ENCODE results near the gene FOXP1.
"Not testable (repeated sequence)": the region's sequence is repeated elsewhere in the genome, so short reads cannot be mapped to it uniquely, and the experiment has no call there.

Gene FOXP1

GRCh38 chr3:71001303-71001830, 582.2 kb downstream of the FOXP1 start:
- no peak for DNase-seq (ENCODE audit: low spot score)

DNA sequence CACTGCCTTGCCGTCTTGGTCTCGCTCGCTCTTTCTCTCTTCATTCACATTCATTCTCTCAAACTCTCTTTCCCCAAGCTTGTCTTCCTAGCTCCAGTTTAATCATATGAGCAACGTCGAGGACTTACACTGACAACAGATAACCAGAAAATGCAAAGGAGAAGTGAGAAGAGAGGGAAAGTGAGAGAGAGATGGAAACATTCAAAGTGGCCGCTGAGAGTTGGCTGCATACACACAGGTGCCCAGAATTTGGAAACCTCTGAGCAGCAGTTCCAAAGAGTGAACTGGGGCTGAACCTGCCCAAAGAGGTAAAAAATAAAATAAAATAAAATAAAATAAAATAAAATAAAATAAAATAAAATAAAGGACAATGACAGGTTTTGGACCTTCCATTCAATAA, 583.0 kb downstream of the FOXP1 start:
- no peak for DNase-seq (ENCODE audit: low spot score)

GRCh38 chr3:70999730-71000129, 583.8 kb downstream of the FOXP1 start:
- no peak for DNase-seq (ENCODE audit: low spot score)

- no peak for DNase-seq (ENCODE audit: low spot score)
Measured at GRCh38 chr3:70996082-70996481, 587.4 kb downstream of the FOXP1 start.

DNA sequence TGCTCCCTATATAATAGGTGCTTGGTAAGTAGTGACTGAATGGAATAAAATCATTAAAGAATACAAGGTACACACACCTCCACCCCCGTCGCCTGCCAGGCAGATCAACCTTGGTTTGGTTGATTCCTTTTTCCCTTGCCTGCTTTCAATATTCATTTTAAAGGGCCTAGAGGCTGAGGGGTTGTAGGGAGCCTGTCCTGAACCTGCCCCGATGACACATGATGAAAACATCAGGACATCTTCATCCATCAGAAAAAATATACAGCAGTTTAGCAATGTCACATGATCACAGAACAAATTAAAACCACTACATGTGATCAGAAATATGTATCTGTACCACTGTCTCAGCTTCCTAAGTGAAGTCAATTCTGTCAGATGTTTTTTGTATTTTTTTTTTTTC, 588.9 kb downstream of the FOXP1 start:
- no peak for DNase-seq (ENCODE audit: low spot score)

- no peak for DNase-seq (ENCODE audit: low spot score)
Measured at GRCh38 chr3:70992562-70993204, 590.8 kb downstream of the FOXP1 start.

GRCh38 chr3:70992131-70992530, 591.4 kb downstream of the FOXP1 start:
- DNase-seq (ENCODE audit: low spot score): no peak

DNA sequence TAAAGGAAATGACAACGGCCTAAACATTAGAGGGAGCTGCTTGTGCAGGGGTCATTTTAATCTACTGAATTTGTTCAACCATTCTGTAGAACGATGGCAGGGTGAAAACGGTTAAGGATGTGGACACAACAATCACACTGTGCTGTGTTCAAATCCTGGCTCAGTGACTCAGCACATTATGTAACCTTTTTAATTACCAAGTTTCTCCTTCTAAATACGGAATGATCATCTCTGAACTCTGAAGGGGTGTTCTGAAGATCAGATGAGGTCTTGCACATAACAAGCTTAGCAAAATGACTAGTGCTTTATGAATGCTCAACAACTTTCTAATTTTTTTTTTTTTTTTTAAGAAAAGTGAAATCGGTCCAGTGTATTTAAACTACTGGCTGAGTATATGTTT, 592.8 kb downstream of the FOXP1 start:
- no peak for DNase-seq (ENCODE audit: low spot score)

- DNase-seq (ENCODE audit: low spot score): peak; percentile 35
Measured at GRCh38 chr3:70990185-70990584, 593.3 kb downstream of the FOXP1 start.

GRCh38 chr3:70989174-70989573, 594.4 kb downstream of the FOXP1 start:
- DNase-seq (ENCODE audit: low spot score): no peak

GRCh38 chr3:70988111-70988510, 595.4 kb downstream of the FOXP1 start:
- DNase-seq (ENCODE audit: low spot score): no peak

DNA sequence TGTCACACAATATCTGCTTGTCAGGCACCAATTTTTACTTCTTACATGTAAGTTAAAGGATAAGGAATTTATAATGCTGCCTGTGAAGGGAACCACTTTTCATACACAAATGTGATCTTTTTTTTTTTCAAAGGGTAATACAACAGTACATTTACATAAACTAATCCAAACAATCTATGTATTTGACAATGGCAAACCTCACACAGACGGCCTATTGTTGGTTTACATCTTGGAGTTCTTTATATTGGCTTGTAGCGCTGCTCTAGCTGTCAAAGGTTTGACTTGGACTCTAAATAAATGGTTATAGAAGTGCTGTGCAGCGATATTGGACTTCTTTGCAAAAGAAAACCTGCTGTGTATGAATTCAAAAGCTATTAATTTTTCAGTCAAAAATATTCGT, 598.0 kb downstream of the FOXP1 start:
- no peak for DNase-seq (ENCODE audit: low spot score)

- no peak for DNase-seq (ENCODE audit: low spot score)
Measured at GRCh38 chr3:70984776-70985482, 598.6 kb downstream of the FOXP1 start.

GRCh38 chr3:70982700-70983140, 600.8 kb downstream of the FOXP1 start:
- DNase-seq (ENCODE audit: low spot score): peak; percentile 33

DNA sequence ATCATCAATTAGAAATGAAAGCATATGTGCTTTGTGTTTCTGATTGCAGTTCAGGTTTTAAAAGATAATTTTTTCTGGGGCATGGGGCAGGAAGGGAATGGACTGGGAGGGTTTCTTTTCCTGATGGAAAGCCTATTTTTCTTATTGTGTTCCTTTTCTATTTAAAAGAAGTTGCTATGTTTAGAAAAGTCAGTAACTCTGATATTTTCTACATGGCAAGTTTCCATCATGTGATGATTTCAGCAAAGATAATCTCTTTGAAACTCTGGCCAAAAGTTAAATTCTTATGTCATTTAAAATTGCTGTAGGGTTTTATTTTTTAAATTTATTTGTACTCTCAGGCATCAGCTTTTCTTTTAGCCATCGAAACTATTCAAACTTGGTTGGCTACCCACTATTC, 601.2 kb downstream of the FOXP1 start:
- no peak for DNase-seq (ENCODE audit: low spot score)

DNA sequence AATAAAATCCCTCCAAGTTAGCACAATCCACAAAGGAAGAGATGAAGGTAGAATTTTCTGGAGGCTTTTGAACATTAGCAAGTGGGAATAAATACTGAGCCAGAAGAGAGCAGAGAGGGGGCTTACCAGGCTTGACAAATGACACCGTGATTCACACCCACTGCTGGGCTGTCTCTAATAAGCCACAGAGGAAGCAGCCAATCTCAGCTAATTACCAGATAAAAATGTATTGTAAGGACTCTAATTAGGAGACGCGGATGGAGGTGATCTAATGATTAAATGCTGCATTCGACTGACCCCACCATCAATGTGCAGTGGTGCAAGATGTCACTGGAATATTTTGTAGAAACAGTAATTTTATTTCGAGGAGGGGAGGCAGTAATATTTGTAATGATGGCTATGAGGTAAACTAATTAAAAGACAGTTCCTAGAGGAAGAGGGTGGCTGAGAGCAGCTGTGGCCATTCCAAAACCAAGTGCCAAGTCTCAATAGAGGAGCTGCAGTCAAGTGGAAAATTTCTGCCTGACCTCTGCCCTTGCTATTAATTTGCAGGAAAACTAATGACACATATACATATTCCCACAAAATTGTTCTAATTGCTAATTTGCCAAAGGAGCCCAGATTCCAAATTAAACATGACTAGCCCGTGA, 602.2 kb downstream of the FOXP1 start:
- DNase-seq (ENCODE audit: low spot score): no peak

DNA sequence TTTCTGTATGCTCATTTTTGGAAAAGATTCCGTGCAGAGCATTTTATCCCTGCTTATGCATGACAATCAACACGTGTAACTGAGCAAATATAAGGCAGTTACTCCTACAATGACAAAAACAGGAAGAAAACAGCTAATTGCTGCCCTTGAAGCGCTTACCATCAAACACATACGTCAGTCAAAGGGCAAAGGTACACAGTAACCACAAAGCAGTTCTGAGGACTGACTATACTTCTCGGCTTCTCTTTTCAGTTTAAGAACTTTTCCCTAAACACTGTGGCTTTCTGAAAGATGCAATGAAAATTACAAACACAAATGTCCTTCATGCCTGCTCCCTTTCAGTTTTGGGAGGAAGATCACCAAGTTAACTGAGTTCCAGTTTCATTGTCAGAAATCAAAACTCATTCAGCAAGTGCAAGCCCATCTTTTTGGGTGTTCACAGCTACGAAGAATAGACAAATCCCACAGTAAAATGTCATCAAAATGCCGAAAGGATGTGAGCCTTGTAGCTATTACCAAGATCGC, 602.8 kb downstream of the FOXP1 start:
- DNase-seq (ENCODE audit: low spot score): peak; percentile 13

DNA sequence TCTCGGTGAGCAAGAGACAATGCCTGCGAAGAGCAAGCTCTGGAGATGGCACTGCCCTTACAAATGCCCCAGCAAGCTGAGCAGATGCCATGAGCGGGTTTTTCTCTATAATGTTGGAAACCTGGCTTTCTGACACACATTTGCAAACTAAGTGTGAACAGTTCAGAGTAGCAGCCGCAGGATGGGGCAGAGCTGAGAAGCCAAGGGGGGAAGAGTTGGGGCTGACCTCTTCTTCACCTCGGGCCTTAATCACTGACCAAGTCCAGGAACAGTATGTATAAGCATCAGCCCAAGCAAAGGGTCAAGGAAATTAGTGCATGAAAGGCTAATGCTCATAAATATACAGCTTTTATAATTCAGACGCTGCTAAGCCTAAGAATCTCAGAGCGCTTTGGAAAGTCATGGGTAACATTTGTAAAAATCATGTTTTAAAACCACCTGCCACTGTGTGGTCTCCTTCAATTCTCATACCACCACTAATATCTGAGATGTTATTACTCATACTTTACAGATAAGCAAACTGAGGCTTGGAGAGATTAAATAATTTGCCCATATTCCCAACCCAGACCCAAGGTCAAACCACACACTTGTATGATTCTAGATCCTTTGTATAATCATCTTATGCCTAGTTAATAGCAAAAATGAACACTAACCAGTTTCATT, 603.4 kb downstream of the FOXP1 start:
- DNase-seq (ENCODE audit: low spot score): no peak

GRCh38 chr3:70977712-70978111, 605.8 kb downstream of the FOXP1 start:
- no peak for DNase-seq (ENCODE audit: low spot score)

GRCh38 chr3:70975981-70976380, 607.5 kb downstream of the FOXP1 start:
- DNase-seq (ENCODE audit: low spot score): not testable (repeated sequence)

DNA sequence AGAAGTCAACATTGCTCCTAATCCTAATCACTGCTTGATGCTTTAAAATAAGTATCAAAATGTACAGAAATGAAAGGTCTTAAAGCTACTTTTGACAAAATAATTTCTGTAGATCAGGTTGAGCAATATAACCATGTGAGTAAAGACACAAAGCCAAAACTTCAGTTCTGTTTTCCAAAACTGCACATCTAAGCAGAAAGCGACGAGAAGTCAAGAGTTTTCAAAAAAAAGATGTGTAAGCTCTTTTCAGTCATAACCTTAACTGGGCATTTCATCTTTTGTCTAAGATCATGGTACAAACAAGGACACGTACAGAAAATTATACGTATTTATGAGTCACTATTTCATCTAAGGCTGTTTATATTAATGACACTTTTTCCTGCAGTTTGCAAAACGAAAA, 608.8 kb downstream of the FOXP1 start:
- DNase-seq (ENCODE audit: low spot score): no peak

DNA sequence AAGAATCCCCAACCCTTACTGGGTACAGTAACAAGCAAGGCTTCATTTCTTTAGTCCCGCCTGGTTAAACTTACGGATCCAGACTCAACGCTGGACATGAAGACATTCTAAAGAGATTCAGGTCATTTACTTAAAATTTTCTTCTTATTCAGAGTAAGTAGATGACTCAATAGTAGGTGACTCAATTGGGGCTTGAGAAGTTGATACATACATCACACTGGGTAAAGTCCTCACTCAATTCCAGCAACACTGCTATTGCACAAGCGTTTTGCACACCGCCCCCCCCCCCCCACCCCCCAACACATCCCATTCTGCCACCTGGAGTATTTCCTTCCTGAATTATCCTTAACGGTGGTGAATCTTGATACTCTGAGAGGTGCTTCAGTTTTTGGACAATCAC, 610.0 kb downstream of the FOXP1 start:
- DNase-seq (ENCODE audit: low spot score): no peak

All from CD4-positive, alpha-beta T cell treated with Interleukin-2 at 100 ng/mL for 4 hours (primary cell).